SIG-M5 treated with dmso at 0.1 percent for 504 hours (cell line): ENCODE measurements around the gene RTCB.

ENCODE experiments used
- DNase-seq: peaks from one replicate; lab custom pipeline; 2025; ENCODE audit not compliant: unreplicated experiment; lab: John Stamatoyannopoulos, UW

Gene RTCB

GRCh38 chr22:32340411-32340810, 71.6 kb downstream of the RTCB start:
- no peak for DNase-seq

DNA sequence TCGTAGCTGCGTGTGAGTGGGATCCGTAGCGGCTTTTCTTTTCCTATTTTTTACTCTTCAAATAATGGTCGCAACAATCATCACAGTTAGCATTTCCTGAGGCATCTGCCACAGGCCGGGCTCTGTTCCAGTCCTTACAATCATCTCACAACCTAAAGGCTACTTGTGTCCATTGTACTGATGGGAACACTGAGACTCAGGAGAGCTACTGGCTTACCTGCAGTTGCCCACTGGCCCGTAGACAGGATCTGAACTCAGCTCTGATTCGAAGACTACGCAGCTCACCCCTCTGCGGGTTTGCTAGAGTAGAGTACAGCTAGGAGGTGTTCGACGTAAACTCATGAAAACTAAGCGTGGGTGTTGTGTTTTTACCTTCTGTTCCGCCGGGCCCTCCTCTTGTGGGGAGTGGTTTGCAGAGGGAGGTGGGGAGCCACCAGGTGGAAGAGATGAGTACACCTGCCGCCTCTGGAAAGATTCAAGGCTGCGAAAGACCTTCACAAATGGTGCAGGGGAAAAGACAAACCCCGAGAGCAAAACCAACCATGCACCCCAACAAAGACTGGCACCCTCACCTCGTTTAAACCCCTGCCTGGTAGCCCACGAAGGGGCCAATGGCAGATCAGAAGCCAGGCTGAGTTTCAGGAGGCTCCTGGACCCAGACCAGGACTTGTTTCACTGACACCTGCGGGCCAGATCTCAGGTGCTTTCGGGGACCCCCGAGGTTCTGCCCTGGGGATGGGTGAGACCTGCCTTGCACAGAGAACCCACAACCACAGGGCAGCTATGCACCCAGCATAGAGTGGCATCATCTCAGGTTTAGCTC, 72.6 kb downstream of the RTCB start:
- DNase-seq = no peak

DNA sequence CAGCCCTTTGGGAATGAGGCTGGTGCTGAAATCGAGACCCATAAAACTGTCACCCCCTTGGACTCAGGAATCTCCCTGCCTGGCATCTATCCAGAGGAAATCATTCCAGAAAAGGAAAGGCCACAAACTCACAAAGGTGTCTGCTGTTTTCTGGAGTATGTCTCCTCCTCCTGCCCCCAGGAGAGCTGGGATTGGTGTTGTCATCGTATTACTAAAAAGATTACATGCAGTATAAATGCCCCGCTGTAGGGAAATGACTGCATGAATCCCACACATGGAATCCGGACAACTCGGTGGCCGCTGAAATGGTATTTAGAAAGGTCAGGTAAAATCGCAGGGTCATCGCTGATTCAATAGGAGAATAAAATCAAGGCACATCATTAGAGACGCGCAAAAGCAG, 73.3 kb downstream of the RTCB start:
- no peak for DNase-seq
